Loucy (cell line): ENCODE measurements around the gene MAPT.

ENCODE experiments used
- CTCF ChIP-seq: fragments of 200-600 bp; sonication (generic); conservative IDR thresholded peaks from 2 replicates; pipeline ENCODE4 v1.5.1; 2014; ENCODE audit warnings: mild to moderate bottlenecking, antibody characterized with exemption, low read length
- EZH2phosphoT487 ChIP-seq: fragments of 200-600 bp; IDR thresholded peaks from 2 replicates; pipeline ENCODE4 v1.6.1; 2018; ENCODE audit warnings: antibody characterized with exemption, mild to moderate bottlenecking, moderate library complexity, borderline replicate concordance

- TF ChIP-seq EZH2phosphoT487 (no peak), CTCF (no peak)
Observed at GRCh38 chr17:45896803-45897693, 2.7 kb downstream of the MAPT start.
